Dendritic cell treated with granulocyte-macrophage colony-stimulating factor and Interleukin-4, amounts not matched to agents 40 ng/mL and 50 ng/mL, for 4 days (primary cell): ENCODE data around the gene RAMAC.

Source experiments
- H3K27ac Mint-ChIP-seq: one replicate; pipeline ENCODE4 v1.8.0; 2022; ENCODE audit warnings: mild to moderate bottlenecking, mixed read lengths
- H3K27me3 Mint-ChIP-seq: one replicate; pipeline ENCODE4 v1.8.0; 2022; ENCODE audit warnings: mild to moderate bottlenecking, mixed read lengths
- H3K36me3 Mint-ChIP-seq: one replicate; pipeline ENCODE4 v1.8.0; 2022; ENCODE audit warnings: low read depth, mixed read lengths
- H3K4me1 Mint-ChIP-seq: one replicate; pipeline ENCODE4 v1.8.0; 2022; ENCODE audit warnings: low read depth, mixed read lengths
- H3K4me3 Mint-ChIP-seq: one replicate; pipeline ENCODE4 v1.8.0; 2022; ENCODE audit warnings: mild to moderate bottlenecking, moderate library complexity, mixed read lengths
- H3K9me3 Mint-ChIP-seq: one replicate; pipeline ENCODE4 v1.8.0; 2022; ENCODE audit warnings: mixed read lengths
- intact Hi-C: fragments of 100-400 bp; cut with micrococcal nuclease; formaldehyde crosslinking; loops from one replicate; pipeline ENCODE4 v1.15.0; 2022

RAMAC gene

DNA sequence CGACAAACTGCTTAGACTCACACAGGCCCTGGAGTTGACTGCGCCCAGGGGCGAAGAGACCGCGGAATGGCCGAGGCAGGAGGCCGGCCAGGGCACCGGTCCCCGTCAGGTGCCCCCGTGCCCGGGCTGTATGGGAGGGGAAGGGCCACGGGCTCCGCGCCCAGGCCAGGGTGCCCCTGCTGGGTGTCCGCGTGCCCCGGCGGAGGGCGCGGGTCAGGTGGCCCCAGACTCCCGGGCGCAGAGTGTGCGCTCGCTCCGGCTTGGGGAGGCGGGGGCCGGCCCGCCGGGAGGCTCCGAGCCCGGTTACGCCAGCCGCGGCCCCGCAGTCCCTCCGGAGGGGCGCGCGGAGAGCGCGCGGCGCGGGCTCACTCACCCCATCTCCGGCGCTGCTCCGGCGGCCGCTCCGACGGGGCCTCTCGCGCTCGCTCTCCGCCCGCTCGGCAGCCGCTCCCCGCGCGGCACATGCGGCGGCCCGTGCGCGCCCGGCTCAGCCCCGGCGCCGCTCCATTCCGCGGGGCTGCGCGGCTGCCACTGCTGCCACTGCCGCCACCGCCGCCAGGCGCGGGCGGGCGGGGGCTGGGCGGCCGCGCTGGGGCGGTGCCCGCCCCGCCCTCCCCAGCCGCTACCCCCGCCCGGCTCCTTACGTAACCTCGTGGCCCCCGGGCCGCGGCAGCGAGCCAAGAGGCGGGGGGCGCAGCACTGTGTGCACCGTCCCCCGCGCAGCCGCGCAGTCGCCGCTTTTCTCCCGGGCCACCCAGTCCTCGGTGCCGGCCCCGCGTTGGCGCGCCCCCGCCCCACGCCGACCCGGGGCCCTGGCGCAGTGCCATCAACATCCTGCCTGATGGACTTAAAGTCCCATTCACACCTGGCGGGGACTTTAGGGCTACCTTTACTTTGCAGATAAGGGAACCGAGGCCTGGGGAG, 33.6 kb upstream of the RAMAC start, which contains the start of gene HOMER2:
Gene HOMER2, minus strand, starts transcription at position 563 of the 924 bp plus-strand sequence. Its CDS starts 185 bp downstream, at position 378.
- H3K9me3 Mint-ChIP-seq, result no peaks in the 10 kb centered on the region
- intact Hi-C loops, result loop anchor here (5.0 to 10.0 kb wide), 2 partner anchors 35 to 48 kb away; partner anchors contain the start of gene RAMAC
- H3K36me3 Mint-ChIP-seq, result no peaks in the 10 kb centered on the region
- H3K4me3 Mint-ChIP-seq, result peak within 1 kb of the TSS; percentile 66
- peaks cover 11% of the 10 kb centered on the region for H3K27me3 Mint-ChIP-seq
- peaks cover 6% of the 10 kb centered on the region for H3K4me1 Mint-ChIP-seq
- H3K27ac Mint-ChIP-seq, result peak within 1 kb of the TSS; percentile 57

- peaks cover 2% of the 10 kb centered on the region for H3K27me3 Mint-ChIP-seq
- peaks cover 25% of the 10 kb centered on the region for H3K4me1 Mint-ChIP-seq
- no peak overlapping the region for H3K4me3 Mint-ChIP-seq
- no peaks in the 10 kb centered on the region for H3K9me3 Mint-ChIP-seq
- intact Hi-C loops, result loop anchor here (10.0 kb wide), 1 partner anchor 54 kb away; no protein-coding TSS in a partner anchor
- H3K27ac Mint-ChIP-seq, result no peak overlapping the region
- no peaks in the 10 kb centered on the region for H3K36me3 Mint-ChIP-seq
Observed at GRCh38 chr15:82958638-82959037, 27.4 kb upstream of the RAMAC start.

DNA sequence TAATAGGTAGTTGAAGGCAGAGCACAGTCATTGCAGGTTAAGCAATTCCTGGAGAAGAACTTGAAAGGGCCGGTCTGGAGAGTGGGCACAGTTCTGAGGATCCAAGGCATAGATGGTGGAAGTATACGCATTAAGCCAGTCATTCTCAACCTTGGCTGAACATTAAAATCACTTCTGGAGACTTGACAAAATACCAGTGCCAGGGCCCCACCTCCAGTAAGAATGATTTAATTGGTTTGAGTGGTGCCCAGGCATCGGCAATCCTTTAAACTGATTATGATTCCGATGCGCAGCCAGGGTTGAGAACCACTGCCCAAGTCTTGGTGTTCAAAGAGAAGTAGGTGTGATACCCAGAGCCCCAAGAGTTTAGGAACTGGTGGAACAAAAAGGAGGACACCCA, 26.6 kb upstream of the RAMAC start:
- Mint-ChIP-seq H3K4me3 (no peak overlapping the region), H3K27me3 (peaks cover under 1% of the 10 kb centered on the region), H3K4me1 (peaks cover 28% of the 10 kb centered on the region), H3K9me3 (no peaks in the 10 kb centered on the region), H3K36me3 (no peaks in the 10 kb centered on the region), H3K27ac (no peak overlapping the region)
- intact Hi-C loops, result loop anchor here (10.0 kb wide), 1 partner anchor 55 kb away; no protein-coding TSS in a partner anchor

DNA sequence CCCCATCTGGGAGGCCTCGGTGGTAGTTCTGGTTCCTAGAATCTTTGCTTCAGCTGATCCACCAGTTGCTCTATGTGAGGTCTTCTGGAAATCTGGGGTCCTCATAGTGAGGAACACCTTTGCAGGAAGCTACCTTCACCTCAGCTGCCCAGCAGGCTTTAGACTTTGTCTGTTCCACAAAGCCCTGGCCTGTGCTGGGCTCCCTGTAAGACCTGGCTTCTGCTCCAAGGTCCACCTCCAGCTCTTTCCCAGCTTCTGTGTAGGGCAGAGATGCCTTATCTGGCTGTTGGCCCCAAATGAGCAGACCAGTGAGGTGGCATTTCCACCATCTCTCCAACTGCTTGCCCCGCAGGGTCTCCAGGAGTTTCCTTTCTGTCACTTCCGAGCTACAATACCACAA, 25.2 kb upstream of the RAMAC start:
- H3K36me3 Mint-ChIP-seq, result no peaks in the 10 kb centered on the region
- H3K4me3 Mint-ChIP-seq, result no peak overlapping the region
- H3K27ac Mint-ChIP-seq, result no peak overlapping the region
- H3K27me3 Mint-ChIP-seq, result no peaks in the 10 kb centered on the region
- H3K9me3 Mint-ChIP-seq, result no peaks in the 10 kb centered on the region
- intact Hi-C loops, result no loop called here
- peaks cover 28% of the 10 kb centered on the region for H3K4me1 Mint-ChIP-seq

DNA sequence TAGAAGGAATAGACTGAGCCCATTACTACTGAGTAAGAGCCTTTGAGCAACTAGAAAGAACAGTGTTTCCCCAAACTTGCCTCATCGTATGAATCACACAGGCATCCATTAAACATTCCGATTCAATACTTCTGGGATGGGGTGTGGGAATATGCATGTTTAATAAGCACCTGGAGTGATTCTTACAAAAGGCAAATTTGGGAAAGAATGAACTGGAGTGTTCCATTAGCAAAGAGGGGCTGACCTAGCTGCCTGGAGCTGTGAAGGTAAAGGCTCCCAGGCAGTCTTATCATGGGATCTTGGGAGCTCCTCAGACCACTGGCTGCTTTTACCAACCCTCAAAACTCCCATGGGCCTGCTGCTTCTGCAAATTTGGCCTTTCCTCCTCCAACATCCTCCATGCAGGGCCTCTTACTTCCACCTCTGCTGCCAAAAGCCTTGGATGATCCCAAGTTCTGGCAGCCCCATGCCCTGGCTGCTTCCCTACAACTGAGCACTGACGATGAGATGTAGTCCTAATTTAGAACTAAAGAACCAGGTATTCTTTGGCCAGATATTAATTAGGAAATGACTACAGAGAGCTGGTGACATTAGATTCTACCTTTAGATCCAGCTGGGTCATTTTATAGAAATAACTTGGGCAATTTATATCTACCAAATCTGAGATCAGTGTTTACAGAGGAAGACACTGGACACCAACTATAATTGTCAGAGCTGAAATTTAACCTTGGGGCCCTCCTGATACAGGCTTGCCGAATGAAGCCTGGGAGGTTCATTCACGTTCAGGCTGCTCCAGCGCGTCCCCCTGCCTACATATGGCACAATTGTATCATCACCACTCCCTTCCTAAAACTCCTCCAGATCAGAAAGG, 22.3 kb upstream of the RAMAC start:
- intact Hi-C loops, result no loop called here
- Mint-ChIP-seq H3K27ac (no peak overlapping the region), H3K4me1 (peaks cover 30% of the 10 kb centered on the region), H3K27me3 (peaks cover 2% of the 10 kb centered on the region), H3K9me3 (no peaks in the 10 kb centered on the region), H3K4me3 (no peak overlapping the region), H3K36me3 (no peaks in the 10 kb centered on the region)

DNA sequence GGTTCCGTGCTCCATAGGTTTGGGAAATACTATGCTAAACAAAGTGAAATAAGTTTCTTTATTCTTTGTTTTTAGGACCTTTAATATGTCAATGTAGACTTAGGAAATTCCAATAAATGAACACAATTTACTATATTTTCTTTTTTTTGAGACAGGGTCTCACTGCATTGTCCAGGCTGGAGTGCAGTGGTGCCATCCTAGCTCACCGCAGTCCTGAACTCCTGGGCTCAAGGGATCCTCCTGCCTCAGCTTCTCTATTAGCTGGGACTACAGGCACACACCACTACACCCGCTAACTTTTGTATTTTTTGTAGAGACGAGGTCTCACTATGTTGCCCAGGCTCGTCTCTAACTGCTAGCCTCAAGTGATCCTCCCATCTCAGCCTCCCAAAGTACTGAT, 21.1 kb upstream of the RAMAC start:
- peaks cover 36% of the 10 kb centered on the region for H3K4me1 Mint-ChIP-seq
- H3K9me3 Mint-ChIP-seq, result no peaks in the 10 kb centered on the region
- H3K4me3 Mint-ChIP-seq, result no peak overlapping the region
- intact Hi-C loops, result no loop called here
- H3K27ac Mint-ChIP-seq, result no peak overlapping the region
- no peaks in the 10 kb centered on the region for H3K36me3 Mint-ChIP-seq
- H3K27me3 Mint-ChIP-seq, result peaks cover 2% of the 10 kb centered on the region

DNA sequence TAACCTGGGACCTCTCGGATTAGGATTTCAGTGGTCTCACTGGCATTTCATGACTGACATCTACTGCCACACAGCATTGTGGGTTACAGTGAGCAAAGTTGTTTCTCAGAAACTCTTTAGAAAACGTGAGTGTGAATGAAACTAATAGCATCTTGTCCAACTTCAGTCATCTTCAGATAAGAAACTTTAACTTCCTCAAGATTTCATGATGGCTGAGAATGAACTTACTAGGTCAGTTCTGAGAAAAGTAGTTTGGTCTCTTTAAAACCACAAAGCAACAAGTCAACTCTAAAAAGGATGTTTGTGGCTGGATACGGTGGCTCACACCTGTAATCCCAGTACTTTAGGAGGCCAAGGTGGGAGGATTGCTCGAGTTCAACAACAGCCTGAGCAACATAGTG, 19.3 kb upstream of the RAMAC start:
- intact Hi-C loops, result no loop called here

DNA sequence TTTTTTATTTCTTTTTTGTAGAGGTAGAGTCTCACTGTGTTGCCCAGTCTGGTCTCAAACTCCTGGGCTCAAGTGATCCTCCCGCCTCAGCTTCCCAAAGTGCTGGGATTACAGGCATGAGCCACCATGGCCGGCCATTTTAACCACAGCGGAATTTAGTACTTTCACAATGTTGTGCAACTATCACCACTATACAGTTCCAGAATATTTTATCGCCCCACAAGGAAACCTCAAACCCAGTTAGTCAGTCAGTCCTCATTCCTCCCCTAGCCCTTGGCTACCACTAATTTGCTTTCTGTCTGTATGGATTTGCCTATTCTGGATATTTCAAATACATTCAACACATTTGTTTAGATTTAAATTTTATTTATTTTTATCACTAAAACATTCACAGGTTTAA, 17.9 kb upstream of the RAMAC start:
- Mint-ChIP-seq H3K27me3 (peaks cover 2% of the 10 kb centered on the region), H3K4me3 (no peak overlapping the region), H3K27ac (no peak overlapping the region), H3K36me3 (no peaks in the 10 kb centered on the region), H3K9me3 (no peaks in the 10 kb centered on the region), H3K4me1 (peaks cover 19% of the 10 kb centered on the region)
- intact Hi-C loops, result no loop called here

More for the DNA sequence above, 19.3 kb upstream of the RAMAC start:
- Mint-ChIP-seq H3K27ac (no peak overlapping the region), H3K9me3 (no peaks in the 10 kb centered on the region), H3K36me3 (no peaks in the 10 kb centered on the region), H3K27me3 (peaks cover 2% of the 10 kb centered on the region), H3K4me3 (no peak overlapping the region), H3K4me1 (peaks cover 19% of the 10 kb centered on the region)

GRCh38 chr15:82969353-82969752, 16.7 kb upstream of the RAMAC start:
- no peaks in the 10 kb centered on the region for H3K9me3 Mint-ChIP-seq
- H3K4me1 Mint-ChIP-seq, result peaks cover 14% of the 10 kb centered on the region
- no peak overlapping the region for H3K27ac Mint-ChIP-seq
- peaks cover 2% of the 10 kb centered on the region for H3K27me3 Mint-ChIP-seq
- H3K36me3 Mint-ChIP-seq, result no peaks in the 10 kb centered on the region
- intact Hi-C loops, result no loop called here
- H3K4me3 Mint-ChIP-seq, result no peak overlapping the region

GRCh38 chr15:82970078-82970686, 15.8 kb upstream of the RAMAC start:
- Mint-ChIP-seq H3K4me1 (peaks cover 14% of the 10 kb centered on the region), H3K4me3 (no peak overlapping the region), H3K9me3 (no peaks in the 10 kb centered on the region), H3K27me3 (peaks cover 2% of the 10 kb centered on the region), H3K36me3 (no peaks in the 10 kb centered on the region), H3K27ac (no peak overlapping the region)
- intact Hi-C loops, result no loop called here

DNA sequence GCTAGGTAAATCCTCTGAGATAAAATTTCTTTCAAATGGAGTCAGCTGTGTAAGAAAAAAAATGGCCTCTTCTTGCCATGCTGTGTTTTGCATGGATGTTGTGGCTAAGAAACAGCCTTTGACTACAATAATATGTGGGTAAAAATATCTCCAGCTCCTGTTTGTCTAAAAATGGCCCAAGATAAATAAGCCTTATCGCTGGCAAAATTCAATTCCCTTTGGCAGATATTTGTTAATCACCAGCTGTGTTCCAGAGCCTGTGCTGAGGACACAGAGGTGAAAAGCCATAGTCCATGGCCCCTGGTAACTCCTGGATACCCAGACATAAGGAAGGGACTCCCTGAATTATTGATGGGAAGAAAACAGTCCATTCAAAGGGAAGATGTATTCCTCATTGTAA, 15.3 kb upstream of the RAMAC start:
- Mint-ChIP-seq H3K4me3 (no peak overlapping the region), H3K9me3 (no peaks in the 10 kb centered on the region), H3K27me3 (peaks cover 2% of the 10 kb centered on the region), H3K4me1 (peaks cover 14% of the 10 kb centered on the region), H3K27ac (no peak overlapping the region), H3K36me3 (no peaks in the 10 kb centered on the region)
- intact Hi-C loops, result no loop called here

GRCh38 chr15:82971218-82971984, 14.6 kb upstream of the RAMAC start:
- intact Hi-C loops, result no loop called here
- no peaks in the 10 kb centered on the region for H3K27me3 Mint-ChIP-seq
- no peak overlapping the region for H3K27ac Mint-ChIP-seq
- H3K36me3 Mint-ChIP-seq, result no peaks in the 10 kb centered on the region
- no peaks in the 10 kb centered on the region for H3K9me3 Mint-ChIP-seq
- H3K4me3 Mint-ChIP-seq, result no peak overlapping the region
- H3K4me1 Mint-ChIP-seq, result peaks cover 14% of the 10 kb centered on the region

DNA sequence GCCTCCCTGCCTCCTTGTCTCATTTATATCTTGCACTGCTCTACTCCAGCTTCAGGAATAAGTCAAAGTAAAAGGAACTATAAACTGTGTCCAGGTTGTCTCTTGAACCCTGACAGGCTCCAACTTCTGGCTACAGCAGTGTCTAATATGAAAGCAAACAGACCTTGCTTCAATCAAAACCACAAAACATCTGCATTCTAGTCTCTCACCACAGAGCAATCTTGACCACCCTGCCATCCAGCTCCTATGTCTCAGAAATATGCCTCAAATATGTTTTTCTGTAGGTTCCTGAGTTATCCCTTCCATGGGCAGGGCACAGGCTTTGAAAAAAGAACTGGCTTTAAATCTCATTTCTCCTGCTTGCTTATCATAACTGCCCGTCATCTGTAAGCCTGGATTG, 13.0 kb upstream of the RAMAC start:
- Mint-ChIP-seq H3K27me3 (no peaks in the 10 kb centered on the region), H3K4me3 (no peak overlapping the region), H3K9me3 (no peaks in the 10 kb centered on the region), H3K4me1 (peaks cover 17% of the 10 kb centered on the region), H3K36me3 (peaks cover 3% of the 10 kb centered on the region), H3K27ac (no peak overlapping the region)
- intact Hi-C loops, result no loop called here
